ENCODE data around the gene NRXN2.

The NRXN2 gene

DNA sequence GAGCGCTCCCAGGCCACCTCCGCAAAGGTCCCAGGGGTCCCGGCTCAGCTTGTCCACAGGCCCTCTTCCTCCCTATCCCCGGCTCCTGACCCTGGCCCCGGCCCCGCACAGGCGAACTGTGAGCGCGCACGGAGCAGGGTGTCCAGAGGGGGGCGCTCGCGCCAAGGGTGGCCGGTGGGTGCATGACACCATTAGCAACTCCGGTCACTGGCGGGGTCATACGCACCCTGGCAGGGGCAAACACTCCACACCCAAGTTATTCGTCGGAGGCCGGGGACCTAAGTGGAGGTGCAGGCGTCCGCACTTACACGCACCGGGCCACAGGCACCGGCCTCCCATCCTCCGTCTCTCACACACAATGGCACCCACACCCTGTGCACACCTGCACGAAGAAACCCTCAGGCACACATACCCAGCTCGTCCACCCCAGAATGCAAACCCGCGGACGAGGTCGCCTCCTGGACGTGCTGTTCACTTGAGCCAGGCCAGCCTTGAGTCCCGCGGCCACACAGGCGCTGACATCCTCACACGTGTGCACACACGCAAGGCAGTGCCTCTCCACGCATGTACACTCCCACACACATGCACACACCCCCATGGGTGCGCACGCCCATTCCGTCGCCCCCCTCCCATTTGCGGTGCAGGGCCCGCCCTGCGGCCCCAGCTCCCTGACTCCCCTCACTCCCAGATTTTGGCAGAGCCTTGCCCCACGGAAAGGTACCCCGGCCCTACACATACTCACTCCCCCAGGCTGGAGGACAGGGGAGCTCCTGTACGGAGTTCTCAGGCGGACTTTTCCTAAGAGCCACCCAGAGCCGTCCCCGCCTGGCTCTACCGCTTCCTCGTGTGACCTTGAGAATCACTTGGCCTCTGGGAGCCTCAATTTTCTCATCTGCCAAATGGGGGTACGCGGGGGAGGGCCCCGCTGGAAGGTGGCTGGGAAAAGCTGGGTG, 20.9 kb upstream of the NRXN2 start, which contains the start of gene RASGRP2:
Gene RASGRP2, minus strand, starts transcription at position 552 of the 953 bp plus-strand sequence. CDS start 1,276 bp downstream, outside the sequence.
- DNase-seq (ENCODE audit: low read depth, low spot score), result peak; percentile 77

DNA sequence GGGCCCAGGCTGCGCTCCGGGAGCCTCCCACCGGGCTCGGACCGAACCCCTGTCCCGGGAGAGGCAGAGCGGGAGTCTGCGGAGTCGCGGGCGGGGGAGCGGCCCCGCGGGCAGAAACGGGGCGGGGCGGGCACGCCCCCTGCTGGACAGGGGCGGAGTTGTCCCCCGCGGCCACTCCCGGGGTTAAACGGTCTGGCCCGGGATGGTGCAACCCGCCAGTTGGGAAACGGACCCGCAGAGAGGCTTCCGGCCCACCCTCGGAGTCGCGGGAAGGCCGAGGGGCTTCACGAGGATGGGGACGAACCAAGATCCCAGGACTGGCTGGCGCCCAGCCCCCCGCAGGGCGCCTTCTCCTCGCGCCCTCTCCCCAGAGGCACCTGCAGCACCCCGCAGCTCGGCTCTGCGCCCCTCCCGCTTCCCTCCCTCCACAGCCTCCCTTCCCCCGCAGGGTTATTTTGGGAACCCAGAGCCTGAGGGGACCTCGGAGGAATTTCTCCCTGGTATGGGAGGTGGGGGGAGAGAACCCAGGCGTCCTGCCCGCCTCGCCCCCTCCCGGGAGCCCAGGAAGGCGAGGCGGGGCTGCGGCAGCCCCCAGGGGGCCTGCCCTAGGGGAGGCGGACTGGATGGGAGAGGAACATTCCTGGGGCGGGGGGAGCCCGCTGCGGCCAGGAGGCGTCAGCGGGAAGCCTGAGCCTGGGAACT, 20.0 kb upstream of the NRXN2 start:
- DNase-seq (ENCODE audit: low read depth, low spot score), result peak; percentile 57

DNA sequence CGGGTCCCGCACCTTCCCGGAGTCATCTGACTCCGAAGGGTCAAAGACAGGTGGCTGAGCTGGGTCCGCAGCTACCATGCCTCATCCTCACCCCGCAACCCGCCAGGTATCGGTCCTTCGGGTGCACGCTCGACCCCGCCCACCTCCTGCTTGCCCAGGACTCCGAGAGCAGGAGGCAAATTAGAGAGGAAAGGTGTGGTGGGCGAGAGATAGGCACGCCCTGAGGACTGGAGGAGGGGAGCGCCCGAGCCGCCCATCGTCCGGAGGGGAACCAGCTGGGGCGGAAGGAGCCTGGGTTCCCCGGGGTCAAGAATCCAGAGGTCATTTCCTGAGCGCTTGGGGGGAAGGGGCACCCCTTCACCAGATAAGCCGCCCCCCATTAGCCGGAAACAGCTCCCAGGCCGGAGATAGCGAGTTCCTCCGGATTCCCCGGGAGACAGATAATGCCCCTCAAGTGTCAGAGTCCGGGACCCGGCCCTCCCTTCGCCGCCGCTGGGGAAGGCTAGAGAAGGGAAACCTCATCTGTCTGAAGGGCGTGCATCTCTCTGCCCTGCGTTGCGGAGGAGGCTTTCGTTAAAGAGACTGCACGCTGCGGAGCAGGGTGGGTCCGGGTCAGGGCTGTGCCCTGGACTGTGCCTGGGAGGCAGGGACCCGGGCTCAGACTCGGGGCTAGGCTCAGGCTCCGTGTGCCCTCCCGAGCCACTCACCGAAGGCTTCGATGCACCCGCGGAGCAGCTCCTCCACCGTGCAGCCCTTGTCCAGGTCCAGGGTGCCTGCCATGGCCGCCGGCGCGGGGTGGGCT, 19.3 kb upstream of the NRXN2 start:
- DNase-seq (ENCODE audit: low read depth, low spot score), result peak; percentile 39

DNA sequence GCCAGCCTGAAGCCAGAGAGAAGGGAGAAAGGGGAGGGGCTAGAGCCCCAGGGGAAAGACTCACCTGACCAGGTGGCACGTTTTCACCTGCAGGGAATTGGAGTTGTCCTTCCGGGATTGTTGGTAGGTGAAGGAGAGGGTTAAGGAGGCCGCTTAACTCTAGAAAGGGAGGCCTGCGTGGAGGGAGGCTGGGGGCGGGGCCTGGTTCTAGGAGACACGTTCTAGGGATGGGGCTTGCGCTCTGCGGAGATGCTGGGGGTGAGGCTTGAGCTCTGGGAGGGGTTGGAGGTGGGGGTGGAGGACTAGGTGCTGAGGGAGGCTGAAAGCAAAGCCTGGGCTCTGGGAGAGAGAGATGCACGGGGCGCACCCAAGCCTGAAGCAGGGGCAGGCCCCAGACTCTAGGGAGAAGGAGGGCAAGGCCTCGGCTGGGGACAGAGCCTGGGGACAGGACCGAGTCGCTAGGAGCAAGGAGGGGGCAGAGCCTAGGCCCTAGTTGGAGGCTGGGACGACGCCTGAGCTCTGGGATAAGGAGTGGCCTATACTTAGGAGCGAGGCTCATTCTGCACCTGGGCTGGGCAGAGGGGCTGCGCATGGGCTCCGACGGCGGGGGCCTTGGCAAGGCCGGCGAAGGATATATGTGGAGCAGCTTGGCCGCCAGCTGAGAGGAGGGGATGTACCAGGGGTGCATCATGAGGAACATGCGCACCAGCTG, 18.5 kb upstream of the NRXN2 start:
- no peak for DNase-seq (ENCODE audit: low read depth, low spot score)

DNA sequence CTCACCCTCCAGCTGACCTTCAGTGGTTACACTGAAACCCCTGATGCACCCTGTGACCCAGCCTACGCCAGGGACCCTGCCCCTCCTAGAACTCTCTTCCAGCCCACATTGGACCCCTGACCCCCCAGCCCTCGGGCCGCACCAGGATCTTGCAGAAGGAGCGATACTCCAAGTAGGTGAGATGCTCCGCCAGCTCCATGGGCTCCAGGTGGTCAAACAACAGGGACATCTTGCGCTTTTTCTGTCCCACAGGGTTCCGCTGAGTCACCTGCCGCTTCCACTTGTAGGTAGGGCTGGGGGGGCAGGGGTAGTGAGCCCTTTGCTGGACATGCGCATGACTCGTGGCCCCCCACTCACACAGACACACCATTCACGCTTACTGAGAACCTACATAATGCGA, 16.9 kb upstream of the NRXN2 start:
- no peak for DNase-seq (ENCODE audit: low read depth, low spot score)

DNA sequence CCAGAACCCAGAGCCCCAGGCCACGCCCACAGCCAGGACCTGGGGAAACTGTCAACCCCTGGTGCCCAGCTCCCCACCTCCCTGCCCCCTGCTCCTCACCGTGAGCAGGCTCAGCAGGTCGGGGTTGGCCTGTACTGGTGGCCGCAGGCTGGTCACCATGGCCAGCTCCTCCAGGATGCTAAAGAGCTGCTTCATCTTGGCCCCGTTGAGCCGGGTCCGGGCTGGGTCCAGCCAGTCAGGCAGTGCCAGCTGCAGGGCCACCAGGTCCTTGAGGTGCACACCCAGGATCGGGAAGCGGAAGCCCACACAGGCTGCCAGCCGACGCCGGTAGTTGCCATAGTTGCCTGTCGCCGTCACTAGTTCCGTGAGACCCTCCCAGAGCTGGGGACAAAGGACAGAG, 13.7 kb upstream of the NRXN2 start:
- DNase-seq (ENCODE audit: low read depth, low spot score), result no peak

DNA sequence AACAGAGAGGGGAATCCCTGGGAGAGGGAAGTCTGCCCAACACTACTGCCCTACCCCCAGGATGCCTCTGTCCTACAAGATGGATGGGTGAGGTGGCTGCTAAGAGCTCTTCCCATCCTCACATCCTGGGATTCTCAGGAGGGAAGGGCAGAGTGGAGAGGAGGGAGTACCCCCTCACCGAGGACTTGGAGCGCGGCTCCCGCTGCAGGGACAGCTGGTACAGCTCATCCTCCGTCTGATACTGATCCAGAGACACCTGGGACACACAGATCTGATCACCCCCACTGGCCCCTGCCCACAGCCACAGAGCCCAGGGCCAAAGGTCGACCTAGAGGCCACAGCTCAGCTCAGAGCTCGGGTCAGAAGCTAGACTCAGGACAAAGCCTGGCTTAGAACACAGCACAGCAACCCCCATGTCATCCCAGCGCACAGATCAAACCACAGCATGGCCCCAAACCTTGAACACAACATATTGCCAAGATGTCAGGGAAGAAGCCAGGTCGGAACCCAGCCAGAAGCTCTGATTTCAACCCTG, 12.8 kb upstream of the NRXN2 start:
- DNase-seq (ENCODE audit: low read depth, low spot score), result no peak

DNA sequence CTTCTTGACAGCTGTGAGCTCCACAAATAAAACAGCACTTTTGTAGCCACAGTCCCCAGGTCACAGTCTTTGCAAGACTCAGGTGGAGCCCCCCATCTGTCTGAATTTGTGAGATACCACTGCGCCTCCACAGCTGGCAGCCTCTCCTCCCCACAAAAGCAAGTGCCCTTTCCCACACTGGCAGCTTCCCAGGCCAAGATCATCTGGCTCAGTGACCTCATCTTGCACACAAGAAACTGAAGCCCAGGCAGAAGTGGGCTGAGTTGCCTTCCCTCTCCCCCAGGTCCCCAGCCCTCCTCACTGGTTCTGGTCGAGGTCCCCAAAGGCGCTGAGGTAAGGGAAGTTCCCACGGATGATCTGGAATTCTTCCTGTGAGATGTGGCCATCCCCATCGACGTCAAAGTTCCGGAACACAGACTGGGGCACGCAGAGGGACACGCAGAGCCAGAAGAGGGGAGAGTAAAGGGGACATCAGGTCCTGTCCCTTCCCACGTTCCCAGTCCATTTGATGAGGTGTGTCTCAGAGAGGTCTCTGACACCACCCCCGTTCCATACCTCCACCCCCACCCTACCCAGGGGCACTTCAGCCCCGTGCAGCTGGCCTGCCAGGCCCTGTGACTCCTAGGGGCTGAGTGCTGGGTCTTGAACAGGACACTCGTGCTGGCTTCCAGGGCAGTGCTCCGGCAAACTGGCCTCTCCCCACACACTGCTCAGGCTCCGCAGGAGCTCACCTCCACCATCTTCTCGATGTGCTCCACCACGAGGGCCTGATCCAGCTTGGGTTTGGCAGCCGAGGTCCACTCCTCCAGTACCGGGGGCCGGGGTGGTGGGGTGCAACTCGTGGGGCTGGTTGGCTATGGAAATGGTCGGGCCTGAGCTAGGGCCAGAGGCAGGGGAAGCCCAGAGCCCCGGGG, 12.1 kb upstream of the NRXN2 start:
- no peak for DNase-seq (ENCODE audit: low read depth, low spot score)

DNA sequence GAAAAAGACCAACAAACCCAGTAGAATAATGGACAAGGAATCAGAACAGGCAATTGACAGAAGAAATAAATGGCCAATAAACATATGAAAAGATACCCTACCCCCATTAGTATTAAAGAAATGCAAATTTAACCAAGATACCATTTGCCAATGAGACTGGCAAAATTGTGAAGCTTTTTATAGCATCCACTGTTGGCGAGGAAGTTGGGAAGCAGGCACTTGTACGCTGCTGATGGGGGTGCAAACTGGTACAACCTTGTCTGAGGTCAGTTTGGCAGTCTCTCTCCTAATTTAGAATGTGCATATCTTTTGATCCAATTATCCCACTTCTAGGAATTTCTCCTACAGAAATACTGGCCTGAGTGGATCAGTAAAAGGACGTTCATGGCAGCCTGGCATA, 8.6 kb upstream of the NRXN2 start:
- DNase-seq (ENCODE audit: low read depth, low spot score), result no peak

DNA sequence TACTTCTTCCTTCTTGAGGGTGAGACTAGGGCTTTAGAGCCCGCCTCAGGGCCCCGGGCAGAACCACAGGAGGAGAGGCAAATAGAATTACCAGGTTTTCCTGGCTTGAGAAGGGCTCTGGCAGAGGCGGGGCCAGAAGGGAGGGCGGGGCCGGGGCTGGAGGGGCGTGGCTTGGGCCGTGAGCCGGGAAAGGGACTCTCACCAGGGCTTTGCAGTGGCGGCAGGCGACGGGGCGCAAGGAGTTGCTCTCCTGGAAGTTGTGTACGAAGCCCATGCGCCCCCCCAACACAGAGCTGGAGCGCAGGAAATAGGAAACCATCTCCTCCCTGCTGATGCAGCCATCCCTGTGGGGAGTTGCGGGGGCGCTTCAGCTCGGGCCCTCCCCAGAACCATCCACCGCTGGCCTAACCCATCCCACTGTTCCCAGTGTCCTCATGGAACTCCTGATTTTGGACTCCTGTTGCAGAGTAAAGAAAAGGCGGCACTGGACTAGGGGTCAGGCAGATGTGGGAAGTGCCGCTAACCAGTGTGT, 6.9 kb upstream of the NRXN2 start:
- peak; percentile 91 for DNase-seq (ENCODE audit: low read depth, low spot score)

DNA sequence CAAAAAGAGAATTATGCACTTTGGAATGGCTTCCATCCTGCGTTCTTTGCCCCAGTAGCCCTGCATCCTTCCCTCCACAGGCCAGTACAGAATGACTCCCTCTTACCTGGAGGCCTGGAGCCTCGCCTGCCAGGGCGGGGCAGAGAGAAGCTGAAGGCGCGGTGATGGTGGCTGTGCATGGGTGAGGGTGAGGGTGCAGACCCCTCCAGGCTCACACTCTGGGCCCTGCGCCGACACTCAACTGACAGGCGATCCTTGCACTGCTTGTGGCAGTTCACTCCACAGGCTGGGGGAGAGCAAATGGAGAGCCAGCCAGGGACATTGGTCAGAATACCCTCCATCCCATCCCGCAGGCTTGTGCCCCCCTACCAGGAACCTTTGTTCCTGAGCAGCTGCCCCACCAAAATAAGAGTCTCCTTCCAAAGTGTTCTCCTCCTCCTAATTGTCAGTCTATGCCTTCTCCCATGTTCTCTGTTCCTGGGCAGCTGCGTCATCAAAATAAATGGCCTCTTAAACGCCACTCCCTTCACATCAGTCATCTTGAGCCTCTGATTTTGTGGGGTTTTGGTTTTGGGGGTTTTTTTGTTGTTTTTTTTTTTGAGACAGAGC, 5.9 kb upstream of the NRXN2 start:
- DNase-seq (ENCODE audit: low read depth, low spot score), result no peak

DNA sequence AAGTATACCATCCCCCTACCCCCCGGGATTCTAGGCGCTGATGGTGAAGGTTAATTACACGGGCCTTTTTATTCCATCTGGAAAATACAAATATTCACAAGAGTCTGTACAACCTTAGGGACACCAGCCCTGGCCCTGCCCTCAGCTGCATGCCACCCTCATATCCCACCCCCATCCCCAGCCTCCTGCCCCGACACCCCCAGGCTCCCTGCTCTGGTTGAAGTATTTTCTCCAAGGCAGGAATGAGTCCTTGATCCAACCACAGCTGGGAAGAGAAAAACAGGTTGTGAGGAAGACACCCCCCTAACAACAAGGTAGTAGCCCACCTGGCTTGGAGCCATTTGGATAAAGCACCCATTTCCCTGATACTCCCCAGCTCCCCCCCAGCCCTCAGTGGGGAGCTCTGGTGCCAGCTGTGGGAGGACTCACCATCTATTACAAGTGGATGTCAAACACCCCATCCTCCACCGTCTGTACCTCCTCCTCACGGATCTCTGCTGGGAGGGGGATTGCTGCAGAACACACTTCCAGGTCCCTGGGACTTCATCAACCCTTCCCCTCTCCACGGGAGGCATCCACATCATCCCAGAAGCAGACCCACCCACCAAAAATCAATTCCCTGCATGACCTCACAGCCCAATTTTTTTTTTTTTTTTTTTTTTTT, 4.0 kb upstream of the NRXN2 start:
- no peak for DNase-seq (ENCODE audit: low read depth, low spot score)

DNA sequence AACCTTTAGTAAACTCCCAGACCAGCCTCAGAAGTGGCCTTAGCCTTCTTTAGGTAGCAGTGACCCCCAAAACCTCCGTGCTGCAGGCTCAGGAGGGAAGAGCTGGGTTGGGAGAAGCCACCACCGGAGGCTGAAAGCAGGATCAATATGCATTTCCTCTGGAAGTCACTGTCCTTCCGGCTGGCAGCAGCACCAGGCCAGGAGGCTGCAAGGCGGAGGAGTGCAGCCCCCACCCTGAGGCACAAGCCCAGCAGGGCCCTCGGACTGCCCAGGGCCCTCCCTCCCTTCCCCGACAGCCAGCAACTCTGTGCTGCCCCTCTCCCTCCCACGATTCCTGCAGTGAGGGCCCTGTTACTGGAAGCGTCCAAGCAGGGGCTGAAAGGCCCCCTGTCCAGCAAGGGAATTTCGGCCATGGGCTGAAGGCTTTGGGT, 3.2 kb upstream of the NRXN2 start:
- peak; percentile 69 for DNase-seq (ENCODE audit: low read depth, low spot score)

DNA sequence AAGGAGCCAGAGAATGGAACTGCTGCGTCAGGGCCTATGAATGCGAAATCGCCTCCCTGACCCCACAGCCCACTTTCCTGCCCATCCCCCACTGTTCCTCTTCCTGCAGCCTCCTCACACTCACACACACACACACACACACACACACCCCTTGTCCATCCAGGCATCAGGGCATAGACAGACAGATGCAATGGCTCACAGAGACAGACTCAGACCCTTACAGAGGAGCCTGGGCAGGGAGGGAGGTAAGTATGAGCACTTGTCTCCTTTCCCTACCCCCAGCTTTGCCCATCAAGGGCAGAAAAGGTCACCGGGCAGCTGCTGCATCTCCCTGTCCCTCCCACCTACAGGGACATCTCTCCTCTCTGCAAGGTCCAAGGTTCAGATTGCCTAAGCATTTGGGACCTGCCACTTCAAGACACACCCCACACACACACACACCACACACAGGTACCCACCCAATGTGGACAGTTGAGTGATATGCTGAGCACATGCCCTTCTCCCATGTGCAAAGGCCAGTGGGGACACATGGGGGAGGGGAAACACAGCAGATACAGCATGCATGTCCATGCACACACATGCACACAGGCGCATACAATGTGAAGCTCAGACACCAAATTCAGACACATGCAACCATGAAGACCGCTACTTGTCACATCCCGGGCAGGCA, 2.0 kb upstream of the NRXN2 start:
- DNase-seq (ENCODE audit: low read depth, low spot score), result no peak

DNA sequence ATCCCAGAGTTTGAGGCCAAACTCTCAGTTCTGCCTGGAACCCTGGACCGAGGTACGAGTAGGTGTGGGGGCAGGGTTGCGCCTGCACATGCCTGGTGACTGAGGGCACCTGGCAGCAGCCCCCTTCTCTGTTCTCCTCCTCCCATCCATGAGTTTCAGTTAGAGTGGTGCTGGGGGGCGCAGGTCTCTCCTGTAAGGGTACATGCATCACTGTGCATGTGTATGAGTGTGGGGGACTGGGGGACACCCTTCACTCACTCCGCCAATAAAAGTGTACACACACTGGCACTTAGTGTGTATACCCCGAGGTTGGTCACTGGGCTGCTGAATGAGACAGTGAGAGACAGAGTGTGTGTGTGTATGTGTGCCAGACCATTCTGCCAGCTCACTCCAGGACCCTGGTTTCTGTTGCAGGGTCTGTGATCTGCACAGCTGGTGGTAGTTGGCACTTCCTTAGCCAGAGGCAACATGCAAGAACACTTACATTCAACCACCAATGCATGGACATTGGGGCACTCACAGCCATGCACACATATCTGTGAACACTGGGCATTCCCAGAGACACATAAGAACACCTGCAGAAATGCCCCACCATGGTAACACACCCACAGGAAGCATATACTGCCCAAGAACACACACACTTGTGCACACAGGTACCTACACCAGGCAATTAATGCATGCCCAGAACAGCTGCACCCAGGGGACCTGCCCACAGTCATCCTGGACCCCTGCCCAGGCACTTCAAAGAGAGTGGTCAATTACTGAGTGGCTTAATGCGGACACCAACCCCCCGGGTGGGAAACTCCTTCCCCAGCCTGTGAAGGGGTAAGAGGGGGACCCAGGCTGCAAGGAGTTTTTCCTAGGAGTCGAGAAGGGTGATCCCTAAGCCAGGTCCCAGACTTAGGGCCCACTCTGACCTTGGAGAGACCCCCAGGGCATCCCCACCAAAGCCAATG, 1.2 kb upstream of the NRXN2 start:
- no peak for DNase-seq (ENCODE audit: low read depth, low spot score)

DNA sequence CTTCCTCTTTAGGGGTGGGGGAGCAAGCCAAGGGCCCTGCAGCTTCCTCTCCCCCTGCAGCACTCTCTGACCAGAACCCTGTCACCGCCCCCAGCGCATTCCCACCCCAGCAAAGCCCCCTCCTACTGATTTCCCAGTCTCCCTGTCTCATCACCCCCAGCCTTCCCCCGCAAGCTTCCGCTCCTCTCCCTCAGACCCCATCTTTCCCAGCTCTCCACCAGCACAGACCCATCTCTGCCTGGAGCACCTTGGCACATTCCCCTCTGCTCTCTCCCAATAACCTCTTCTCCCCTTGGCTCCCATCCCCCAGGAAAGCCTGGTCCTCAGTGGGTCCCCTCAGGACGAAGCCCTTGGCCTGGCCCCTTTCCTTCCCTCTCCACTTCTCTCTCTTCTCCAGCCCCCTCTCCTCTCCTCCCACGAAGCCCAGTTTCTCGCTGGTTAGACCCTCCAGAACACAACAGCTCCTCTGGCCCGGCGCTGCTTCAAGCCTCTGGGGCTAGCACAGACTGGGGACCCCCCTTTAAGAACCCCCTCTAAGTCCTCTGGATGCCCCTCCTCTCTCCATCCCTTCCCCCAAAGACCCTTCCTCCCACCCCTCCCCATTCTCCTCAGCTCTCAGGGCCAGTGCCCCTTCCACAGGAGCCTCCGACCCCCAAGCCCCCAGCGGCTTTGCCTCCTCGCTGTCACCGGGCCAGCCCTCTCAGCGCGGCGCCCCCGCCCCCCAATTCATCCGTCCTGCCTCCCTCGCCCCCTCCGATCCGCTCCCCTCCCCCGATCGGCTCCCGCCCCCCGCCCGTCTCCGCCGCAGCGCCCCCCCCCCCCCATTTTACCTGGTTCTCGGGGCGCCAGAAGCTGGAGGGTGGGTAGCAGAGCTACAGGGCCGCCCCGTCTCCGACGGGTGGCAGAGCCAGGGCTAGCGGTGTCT, 594 bp downstream of the NRXN2 start:
- no peak for DNase-seq (ENCODE audit: low read depth, low spot score)
